Activated T-helper 17 cell treated with anti-CD3 and anti-CD28 coated beads, Interleukin-2, amount 50 U/mL, for 72 hours (primary cell): Measurements from ENCODE around the gene MTOR. TPM values are rescaled to one million over a fixed set of nuclear protein-coding genes. Genes with fewer than 3 reads are reported as not detected.
"Not testable (repeated sequence)": the region's sequence is repeated elsewhere in the genome, so short reads cannot be mapped to it uniquely, and the experiment has no call there.

Experiments
- ATAC-seq: fragments of 150-1000 bp; cut with Tn5 transposase; replicated peaks from 2 replicates; pipeline ENCODE4 v1.10.0; 2021; ENCODE audit warnings: mild to moderate bottlenecking, moderate library complexity
- H3K27ac Mint-ChIP-seq: one replicate; pipeline ENCODE4 v1.8.0; 2022; ENCODE audit warnings: mixed read lengths
- H3K27me3 Mint-ChIP-seq: one replicate; pipeline ENCODE4 v1.8.0; 2022; ENCODE audit warnings: mixed read lengths
- H3K36me3 Mint-ChIP-seq: one replicate; pipeline ENCODE4 v1.8.0; 2022; ENCODE audit warnings: low read depth, mild to moderate bottlenecking, mixed read lengths
- H3K4me1 Mint-ChIP-seq: one replicate; pipeline ENCODE4 v1.8.0; 2022; ENCODE audit warnings: mixed read lengths
- H3K4me3 Mint-ChIP-seq: one replicate; pipeline ENCODE4 v1.8.0; 2022; ENCODE audit warnings: mild to moderate bottlenecking, mixed read lengths
- H3K9me3 Mint-ChIP-seq: one replicate; pipeline ENCODE4 v1.8.0; 2022; ENCODE audit warnings: mixed read lengths
- total RNA-seq, 2 donors: library from RNA; stranded (reverse); gene quantifications; one replicate each; pipeline ENCODE4 v1.2.3, GENCODE V29; 2022

The MTOR gene
- total RNA-seq, 2 donors from 2014 or later, result 22.4 to 38.0 TPM

- no peak for ATAC-seq
- Mint-ChIP-seq H3K27ac (no peak overlapping the region), H3K36me3 (peaks cover 98% of the 10 kb centered on the region), H3K4me3 (no peak overlapping the region), H3K27me3 (no peaks in the 10 kb centered on the region), H3K9me3 (no peaks in the 10 kb centered on the region), H3K4me1 (peaks cover 5% of the 10 kb centered on the region)
These were observed 190.0 kb downstream of the MTOR start for GRCh38 chr1:11072216-11072917.

GRCh38 chr1:11071463-11072215 is 190.7 kb downstream of the MTOR start:
- no peak for ATAC-seq
- Mint-ChIP-seq H3K9me3 (no peaks in the 10 kb centered on the region), H3K27ac (peak overlapping the region; percentile 72), H3K36me3 (peaks cover 98% of the 10 kb centered on the region), H3K4me1 (peaks cover 5% of the 10 kb centered on the region), H3K27me3 (no peaks in the 10 kb centered on the region), H3K4me3 (no peak overlapping the region)

GRCh38 chr1:11070876-11071275 is 191.5 kb downstream of the MTOR start:
- Mint-ChIP-seq H3K36me3 (peaks cover 98% of the 10 kb centered on the region), H3K27me3 (no peaks in the 10 kb centered on the region), H3K4me3 (no peak overlapping the region), H3K9me3 (no peaks in the 10 kb centered on the region), H3K4me1 (peaks cover 5% of the 10 kb centered on the region), H3K27ac (peak overlapping the region; percentile 72)
- ATAC-seq, result no peak

- H3K36me3 Mint-ChIP-seq, result peaks cover 97% of the 10 kb centered on the region
- H3K27me3 Mint-ChIP-seq, result no peaks in the 10 kb centered on the region
- H3K4me1 Mint-ChIP-seq, result peaks cover 5% of the 10 kb centered on the region
- H3K27ac Mint-ChIP-seq, result peak overlapping the region; percentile 78
- ATAC-seq, result no peak
- no peak overlapping the region for H3K4me3 Mint-ChIP-seq
- H3K9me3 Mint-ChIP-seq, result no peaks in the 10 kb centered on the region
These were observed 193.5 kb downstream of the MTOR start for GRCh38 chr1:11068600-11069473.

GRCh38 chr1:11067716-11068599 is 194.4 kb downstream of the MTOR start:
- Mint-ChIP-seq H3K9me3 (no peaks in the 10 kb centered on the region), H3K36me3 (peaks cover 97% of the 10 kb centered on the region), H3K4me3 (no peak overlapping the region), H3K27ac (no peak overlapping the region), H3K27me3 (no peaks in the 10 kb centered on the region), H3K4me1 (peaks cover 10% of the 10 kb centered on the region)
- no peak for ATAC-seq

- Mint-ChIP-seq H3K27ac (no peak overlapping the region), H3K4me3 (no peak overlapping the region), H3K4me1 (peaks cover 18% of the 10 kb centered on the region), H3K36me3 (peaks cover 79% of the 10 kb centered on the region), H3K9me3 (no peaks in the 10 kb centered on the region), H3K27me3 (no peaks in the 10 kb centered on the region)
- ATAC-seq, result no peak
These were observed 196.6 kb downstream of the MTOR start for GRCh38 chr1:11065796-11066195.

- H3K27me3 Mint-ChIP-seq, result no peaks in the 10 kb centered on the region
- no peaks in the 10 kb centered on the region for H3K9me3 Mint-ChIP-seq
- no peak for ATAC-seq
- H3K27ac Mint-ChIP-seq, result no peak overlapping the region
- peaks cover 21% of the 10 kb centered on the region for H3K4me1 Mint-ChIP-seq
- peaks cover 70% of the 10 kb centered on the region for H3K36me3 Mint-ChIP-seq
- H3K4me3 Mint-ChIP-seq, result no peak overlapping the region
These were observed 197.4 kb downstream of the MTOR start for GRCh38 chr1:11064942-11065341.

- not testable (repeated sequence) for H3K4me3 Mint-ChIP-seq, H3K9me3 Mint-ChIP-seq, H3K27me3 Mint-ChIP-seq, H3K27ac Mint-ChIP-seq, ATAC-seq
- H3K4me1 Mint-ChIP-seq, result peaks cover 21% of the 10 kb centered on the region
- H3K36me3 Mint-ChIP-seq, result peaks cover 65% of the 10 kb centered on the region
These were observed 198.3 kb downstream of the MTOR start for GRCh38 chr1:11063937-11064537.

- ATAC-seq, result peak; percentile 43
- peaks cover 65% of the 10 kb centered on the region for H3K36me3 Mint-ChIP-seq
These were observed 199.4 kb downstream of the MTOR start for GRCh38 chr1:11062965-11063401.

GRCh38 chr1:11061652-11062365 is 200.5 kb downstream of the MTOR start:
- Mint-ChIP-seq H3K4me3 (peak overlapping the region; percentile 93), H3K27ac (peak overlapping the region; percentile 28), H3K4me1 (peaks cover 21% of the 10 kb centered on the region), H3K36me3 (peaks cover 65% of the 10 kb centered on the region), H3K9me3 (no peaks in the 10 kb centered on the region), H3K27me3 (no peaks in the 10 kb centered on the region)
- no peak for ATAC-seq

More at GRCh38 chr1:11062965-11063401, 199.4 kb downstream of the MTOR start:
- H3K9me3 Mint-ChIP-seq, result no peaks in the 10 kb centered on the region
- no peak overlapping the region for H3K27ac Mint-ChIP-seq
- H3K4me1 Mint-ChIP-seq, result peaks cover 21% of the 10 kb centered on the region
- H3K27me3 Mint-ChIP-seq, result no peaks in the 10 kb centered on the region
- peak overlapping the region; percentile 93 for H3K4me3 Mint-ChIP-seq

- Mint-ChIP-seq H3K27me3 (no peaks in the 10 kb centered on the region), H3K4me1 (peaks cover 21% of the 10 kb centered on the region), H3K36me3 (peaks cover 64% of the 10 kb centered on the region), H3K9me3 (no peaks in the 10 kb centered on the region), H3K4me3 (peak within 1 kb of the TSS; percentile 94), H3K27ac (peak within 1 kb of the TSS; percentile 94)
- peak; percentile 96 for ATAC-seq
These were observed 202.2 kb downstream of the MTOR start, which contains the start of gene SRM for GRCh38 chr1:11059968-11060830. SRM (minus strand) TSS chr1:11060018; CDS start chr1:11059943, 75 bp downstream.
